Posterior cingulate gyrus (tissue), 11 donors: Measurements from ENCODE around the gene ITGA6.

Experiments
- DNase-seq, 10 donors: peaks; one replicate each; pipeline versions ENCODE4 v3.0.0 to v3.0.0-alpha.2; 2020 to 2021; ENCODE audit warnings: mixed read lengths in 3 of 10
- intact Hi-C: fragments of 100-400 bp; cut with DNase I; formaldehyde crosslinking; loops from one replicate; pipeline ENCODE4 v1.15.1; 2023

ITGA6 gene

GRCh38 chr2:172552547-172553291 lies 125.3 kb downstream of the ITGA6 start:
- intact Hi-C loops: no loop called here
- no peak for DNase-seq

GRCh38 chr2:172554352-172555271 lies 127.2 kb downstream of the ITGA6 start:
- intact Hi-C loops: no loop called here
- DNase-seq: no peak

- DNase-seq: no peak
- intact Hi-C loops: no loop called here
Measured at GRCh38 chr2:172555272-172555521, 127.8 kb downstream of the ITGA6 start.
